Natural killer cell treated with Interleukin-12 subunit alpha and Interleukin-12 subunit beta and Interleukin-15 and Interleukin-18, amount 100 ng/mL, for 72 hours (primary cell): ENCODE data around the gene SESN1. TPM values are rescaled to one million over a fixed set of nuclear protein-coding genes. Genes with fewer than 3 reads are reported as not detected.
"Not testable (repeated sequence)": the region's sequence is repeated elsewhere in the genome, so short reads cannot be mapped to it uniquely, and the experiment has no call there.

Experiments used
- ATAC-seq, 2 donors: fragments of 150-1000 bp; cut with Tn5 transposase in 1 of 2; sonication (Bioruptor Pico), chemical (Tn5 transposase) in 1 of 2; 2 replicates each; pipeline ENCODE4 v1.10.0; 2021
- DNase-seq: peaks from one replicate; pipeline ENCODE4 v3.0.0; 2022; ENCODE audit warnings: low spot score
- H3K27ac Mint-ChIP-seq, 2 donors: 1 replicate in 1 of 2; 2 replicates in 1 of 2; pipeline ENCODE4 v1.8.0; 2022; ENCODE audit warnings: mixed read lengths in 2 of 2, mild to moderate bottlenecking in 1 of 2, moderate library complexity in 1 of 2
- H3K27me3 Mint-ChIP-seq, 2 donors: 1 replicate in 1 of 2; 2 replicates in 1 of 2; pipeline ENCODE4 v1.8.0; 2022; ENCODE audit warnings: mixed read lengths in 2 of 2
- H3K36me3 Mint-ChIP-seq: one replicate; pipeline ENCODE4 v1.8.0; 2022; ENCODE audit warnings: mixed read lengths
- H3K4me1 Mint-ChIP-seq, 2 donors: 1 replicate in 1 of 2; 2 replicates in 1 of 2; pipeline ENCODE4 v1.8.0; 2022; ENCODE audit warnings: low read depth in 2 of 2, mixed read lengths in 2 of 2, mild to moderate bottlenecking in 1 of 2
- H3K4me3 Mint-ChIP-seq: one replicate; pipeline ENCODE4 v1.8.0; 2022; ENCODE audit warnings: mixed read lengths
- H3K9me3 Mint-ChIP-seq: 2 replicates; pipeline ENCODE4 v1.8.0; 2022; ENCODE audit warnings: mixed read lengths
- total RNA-seq, 2 donors: library from RNA; stranded (reverse); gene quantifications; one replicate each; pipeline ENCODE4 v1.2.3, GENCODE V29; 2022

Gene SESN1
- total RNA-seq, 2 donors from 2014 or later: 7.4 to 9.6 TPM

- no peaks in the 10 kb centered on the region for H3K9me3 Mint-ChIP-seq
- H3K27ac Mint-ChIP-seq: no peak overlapping the region
- peaks cover 23 to 33% of the 10 kb centered on the region in 2 donors for H3K4me1 Mint-ChIP-seq
- ATAC-seq (no peak), DNase-seq (no peak)
- no peaks in the 10 kb centered on the region for H3K36me3 Mint-ChIP-seq
- no peaks in the 10 kb centered on the region for H3K27me3 Mint-ChIP-seq
- H3K4me3 Mint-ChIP-seq: no peak overlapping the region
Observed at GRCh38 chr6:109087661-109088264, 6.9 kb downstream of the SESN1 start.

DNA sequence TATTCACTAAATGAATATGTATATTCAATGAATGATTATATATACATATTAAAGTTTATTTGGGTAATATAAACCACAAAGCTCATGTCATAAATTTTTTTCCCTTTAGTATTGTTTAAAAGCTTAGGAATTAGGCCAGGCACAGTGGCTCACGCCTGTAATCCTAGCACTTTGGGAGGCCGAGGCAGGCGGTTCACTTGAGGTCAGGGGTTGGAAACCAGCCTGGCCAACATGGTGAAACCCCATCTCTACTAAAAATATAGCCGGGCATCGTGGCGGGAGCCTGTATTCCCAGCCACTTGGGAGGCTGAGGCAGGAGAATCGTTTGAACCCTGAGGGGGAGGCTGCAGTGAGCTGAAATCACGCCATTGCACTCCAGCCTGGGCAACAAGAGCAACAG, 10.5 kb downstream of the SESN1 start:
- not testable (repeated sequence) for H3K4me1 Mint-ChIP-seq, H3K27ac Mint-ChIP-seq, ATAC-seq, H3K4me3 Mint-ChIP-seq, H3K27me3 Mint-ChIP-seq, DNase-seq, H3K36me3 Mint-ChIP-seq, H3K9me3 Mint-ChIP-seq

DNA sequence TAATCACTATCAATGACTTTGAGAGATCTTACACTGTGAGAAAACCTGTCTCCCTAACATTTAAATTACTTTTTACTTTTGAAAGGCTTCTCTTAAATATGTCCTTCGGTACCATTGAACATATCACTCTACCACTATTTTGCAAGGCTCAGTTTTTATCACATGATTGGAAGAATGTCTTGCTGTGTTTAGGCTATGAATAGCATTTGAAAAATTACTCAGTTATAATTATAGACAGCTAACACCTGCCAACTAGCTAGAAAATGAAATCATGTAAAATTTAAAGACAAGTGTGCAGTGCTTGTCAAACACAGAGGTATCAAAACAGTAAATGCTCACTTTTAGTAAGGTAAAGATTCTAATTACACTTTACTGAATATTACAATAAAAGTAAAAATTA, 11.0 kb downstream of the SESN1 start:
- Mint-ChIP-seq H3K4me3 (no peak overlapping the region), H3K27ac (no peak overlapping the region), H3K27me3 (no peaks in the 10 kb centered on the region), H3K36me3 (no peaks in the 10 kb centered on the region), H3K9me3 (no peaks in the 10 kb centered on the region), H3K4me1 (peaks cover 3% of the 10 kb centered on the region in 2 donors)
- DNase-seq: no peak
- no peak for ATAC-seq

GRCh38 chr6:109082188-109082577, 12.5 kb downstream of the SESN1 start:
- peak; percentile 15 to 68 for ATAC-seq
- no peaks in the 10 kb centered on the region for H3K9me3 Mint-ChIP-seq

DNA sequence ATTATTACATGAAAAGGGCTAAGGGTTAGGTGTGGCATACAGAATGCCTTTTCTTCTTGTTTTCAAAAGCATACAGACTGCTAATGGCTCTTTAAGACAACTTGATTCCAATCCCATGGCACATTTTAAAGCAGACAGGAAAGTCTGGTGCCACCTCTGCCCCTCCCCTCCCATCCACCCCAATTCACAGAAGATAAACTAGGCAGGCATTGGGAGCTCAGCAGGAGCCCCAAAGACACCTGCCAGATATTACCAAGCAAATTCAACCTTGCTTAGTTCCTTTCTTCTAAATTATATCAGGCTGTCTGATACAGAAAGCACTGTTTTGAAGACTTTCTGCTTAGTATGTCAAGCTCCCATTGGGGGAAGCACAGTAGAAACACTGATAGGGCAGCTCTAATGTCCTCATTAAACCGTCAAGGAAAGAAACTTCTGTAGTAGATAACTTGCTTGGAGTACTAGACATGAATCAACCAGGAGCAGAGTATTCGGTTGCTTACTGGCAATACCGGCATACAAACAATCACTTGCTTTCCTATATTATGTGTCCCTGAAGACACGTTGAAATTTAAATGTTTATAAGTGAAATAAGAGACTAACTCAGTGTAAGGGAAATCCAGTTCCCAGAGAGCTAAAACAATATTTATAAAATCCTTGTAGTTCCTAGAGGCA, 13.0 kb downstream of the SESN1 start:
- Mint-ChIP-seq H3K27ac (no peak overlapping the region), H3K4me3 (no peak overlapping the region), H3K27me3 (no peaks in the 10 kb centered on the region), H3K4me1 (peaks cover 0 to 5% of the 10 kb centered on the region in 2 donors), H3K36me3 (no peaks in the 10 kb centered on the region), H3K9me3 (no peaks in the 10 kb centered on the region)
- no peak for ATAC-seq
- DNase-seq: no peak

More at GRCh38 chr6:109082188-109082577, 12.5 kb downstream of the SESN1 start:
- Mint-ChIP-seq H3K36me3 (no peaks in the 10 kb centered on the region), H3K4me3 (no peak overlapping the region), H3K27me3 (no peaks in the 10 kb centered on the region), H3K27ac (no peak overlapping the region), H3K4me1 (peaks cover 0 to 3% of the 10 kb centered on the region in 2 donors)
- no peak for DNase-seq

- no peak overlapping the region for H3K27ac Mint-ChIP-seq
- H3K9me3 Mint-ChIP-seq: no peaks in the 10 kb centered on the region
- H3K4me1 Mint-ChIP-seq: peaks cover 0 to 5% of the 10 kb centered on the region in 2 donors
- H3K4me3 Mint-ChIP-seq: no peak overlapping the region
- ATAC-seq (no peak), DNase-seq (no peak)
- H3K36me3 Mint-ChIP-seq: no peaks in the 10 kb centered on the region
- no peaks in the 10 kb centered on the region for H3K27me3 Mint-ChIP-seq
Observed at GRCh38 chr6:109081026-109081425, 13.6 kb downstream of the SESN1 start.

GRCh38 chr6:109079981-109080380, 14.7 kb downstream of the SESN1 start:
- H3K27me3 Mint-ChIP-seq: no peaks in the 10 kb centered on the region

GRCh38 chr6:109076377-109076776, 18.3 kb downstream of the SESN1 start:
- H3K36me3 Mint-ChIP-seq: no peaks in the 10 kb centered on the region
- no peak for DNase-seq
- ATAC-seq: no peak
- no peaks in the 10 kb centered on the region for H3K9me3 Mint-ChIP-seq
- H3K4me1 Mint-ChIP-seq: peaks cover 13% of the 10 kb centered on the region in 2 donors
- no peak overlapping the region for H3K27ac Mint-ChIP-seq
- H3K4me3 Mint-ChIP-seq: no peak overlapping the region
- H3K27me3 Mint-ChIP-seq: no peaks in the 10 kb centered on the region

More at GRCh38 chr6:109079981-109080380, 14.7 kb downstream of the SESN1 start:
- H3K36me3 Mint-ChIP-seq: no peaks in the 10 kb centered on the region
- peaks cover 0 to 5% of the 10 kb centered on the region in 2 donors for H3K4me1 Mint-ChIP-seq
- H3K9me3 Mint-ChIP-seq: no peaks in the 10 kb centered on the region
- H3K4me3 Mint-ChIP-seq: no peak overlapping the region
- DNase-seq (no peak), ATAC-seq (no peak)
- H3K27ac Mint-ChIP-seq: no peak overlapping the region

DNA sequence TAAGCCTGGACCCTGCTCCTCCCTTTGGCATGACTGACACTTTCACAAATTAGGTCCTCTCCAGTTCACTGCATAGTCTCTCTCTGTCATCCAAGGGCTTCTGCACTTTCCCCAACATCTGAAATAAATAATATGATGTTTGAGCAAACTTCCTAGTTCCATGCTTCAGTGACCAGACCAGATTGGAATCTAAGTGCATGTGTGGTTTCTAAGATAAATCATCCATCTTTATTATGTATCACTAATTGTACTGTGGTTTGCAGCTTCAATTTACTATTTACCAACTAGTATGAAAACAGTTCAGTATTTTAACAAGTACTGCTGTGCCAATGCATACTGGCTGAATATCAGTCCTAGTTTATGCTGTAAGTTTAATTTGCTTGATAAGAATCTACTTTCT, 18.7 kb downstream of the SESN1 start:
- Mint-ChIP-seq H3K9me3 (no peaks in the 10 kb centered on the region), H3K4me1 (peaks cover 15 to 17% of the 10 kb centered on the region in 2 donors), H3K27me3 (no peaks in the 10 kb centered on the region), H3K27ac (no peak overlapping the region), H3K4me3 (no peak overlapping the region), H3K36me3 (no peaks in the 10 kb centered on the region)
- DNase-seq: no peak
- no peak for ATAC-seq

DNA sequence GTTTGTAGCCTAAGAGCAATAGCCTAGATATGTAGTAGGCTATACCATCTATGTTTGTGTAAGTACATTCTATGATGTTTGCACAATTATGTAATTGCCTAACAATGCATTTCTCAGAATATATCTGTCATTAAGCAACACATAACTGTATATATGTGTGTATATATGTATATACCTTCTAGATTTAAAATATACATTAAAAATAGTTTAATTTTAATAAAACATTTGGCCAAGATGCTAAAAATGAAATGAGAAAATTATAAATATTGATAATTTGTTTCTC, 20.6 kb downstream of the SESN1 start:
- ATAC-seq: no peak

GRCh38 chr6:109073344-109074132, 21.1 kb downstream of the SESN1 start:
- no peak for ATAC-seq
- H3K36me3 Mint-ChIP-seq: no peaks in the 10 kb centered on the region
- H3K27ac Mint-ChIP-seq: no peak overlapping the region
- H3K4me3 Mint-ChIP-seq: no peak overlapping the region
- no peaks in the 10 kb centered on the region for H3K27me3 Mint-ChIP-seq
- no peaks in the 10 kb centered on the region for H3K9me3 Mint-ChIP-seq
- H3K4me1 Mint-ChIP-seq: peaks cover 19 to 23% of the 10 kb centered on the region in 2 donors
- DNase-seq: peak; percentile 65

More for the DNA sequence above, 20.6 kb downstream of the SESN1 start:
- Mint-ChIP-seq H3K36me3 (no peaks in the 10 kb centered on the region), H3K4me1 (peaks cover 19 to 23% of the 10 kb centered on the region in 2 donors), H3K4me3 (no peak overlapping the region), H3K9me3 (no peaks in the 10 kb centered on the region), H3K27me3 (no peaks in the 10 kb centered on the region), H3K27ac (no peak overlapping the region)
- no peak for DNase-seq

DNA sequence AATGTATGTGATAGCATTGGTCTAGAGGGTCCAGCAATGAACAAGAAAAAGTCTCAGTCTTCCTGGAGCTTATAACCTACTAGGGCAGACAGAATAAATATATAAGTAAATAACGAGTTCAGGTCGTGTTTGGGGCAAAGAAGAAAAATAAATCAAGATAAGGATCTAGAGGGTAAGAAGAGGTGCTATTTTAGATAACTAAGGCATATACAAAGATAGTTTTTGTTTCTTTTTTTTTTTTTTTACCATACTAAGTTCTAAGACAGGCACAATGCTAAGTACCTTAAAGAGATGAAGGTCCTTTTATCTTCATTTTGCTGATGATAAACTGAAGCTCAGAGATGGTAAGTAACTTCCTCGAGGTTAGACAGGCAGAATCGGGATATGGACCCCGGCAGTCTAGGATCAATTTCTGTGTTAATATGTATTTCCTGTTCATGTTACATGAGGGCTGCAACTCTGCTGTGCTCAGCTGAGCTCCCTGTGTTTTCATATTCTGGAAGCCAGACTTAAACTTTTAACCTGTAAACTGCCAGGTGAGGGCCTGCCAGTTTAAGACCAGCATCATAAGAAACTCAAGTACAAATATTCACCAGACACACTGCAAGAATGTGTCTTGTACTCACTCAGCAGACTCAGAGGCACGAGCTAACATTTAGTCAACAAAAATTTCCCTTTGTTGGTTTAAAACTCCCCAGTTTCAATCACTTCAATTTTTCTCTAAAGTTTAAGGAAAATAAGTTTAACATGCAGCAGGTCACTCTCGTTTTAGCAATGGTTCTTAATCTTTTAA, 23.3 kb downstream of the SESN1 start:
- no peak for DNase-seq
- H3K4me1 Mint-ChIP-seq: peaks cover 21 to 28% of the 10 kb centered on the region in 2 donors
- H3K4me3 Mint-ChIP-seq: peak overlapping the region; percentile 61
- no peaks in the 10 kb centered on the region for H3K27me3 Mint-ChIP-seq
- no peaks in the 10 kb centered on the region for H3K9me3 Mint-ChIP-seq
- H3K36me3 Mint-ChIP-seq: no peaks in the 10 kb centered on the region
- ATAC-seq: peak in 1 of 2 donors; percentile 40
- peak overlapping the region; percentile 19 to 26 for H3K27ac Mint-ChIP-seq

DNA sequence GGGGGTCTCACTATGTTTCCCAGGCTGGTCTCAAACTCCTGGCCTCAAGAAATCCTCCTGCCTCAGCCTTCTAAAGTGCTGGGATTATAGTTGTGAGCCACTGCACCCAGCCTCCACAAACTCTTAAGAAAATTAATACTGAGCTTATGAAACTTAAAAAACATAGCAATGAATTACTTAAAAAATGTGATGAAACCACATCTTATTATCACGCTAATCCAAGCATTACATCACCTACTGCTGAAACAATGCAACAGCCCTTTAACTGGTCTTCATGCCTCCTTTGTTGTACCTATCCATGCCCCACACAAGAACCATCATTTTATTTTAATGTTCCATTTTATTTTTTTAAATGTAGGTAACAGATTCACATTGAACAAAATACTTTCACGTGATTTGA, 24.9 kb downstream of the SESN1 start:
- no peaks in the 10 kb centered on the region for H3K9me3 Mint-ChIP-seq
- peaks cover 21 to 28% of the 10 kb centered on the region in 2 donors for H3K4me1 Mint-ChIP-seq
- peak in 1 of 2 donors; percentile 55 for ATAC-seq
- no peaks in the 10 kb centered on the region for H3K36me3 Mint-ChIP-seq
- H3K27ac Mint-ChIP-seq: peak overlapping the region in 1 of 2 donors; percentile 26
- no peaks in the 10 kb centered on the region for H3K27me3 Mint-ChIP-seq
- no peak overlapping the region for H3K4me3 Mint-ChIP-seq
- no peak for DNase-seq
